NCI-H2107 treated with DMSO at 0.1 percent for 48 hours (cell line): ENCODE results near the gene ILKAP.

Source experiments
- DNase-seq: peaks from one replicate; lab custom pipeline; 2025; ENCODE audit not compliant: unreplicated experiment; lab: John Stamatoyannopoulos, UW

The ILKAP gene

DNA sequence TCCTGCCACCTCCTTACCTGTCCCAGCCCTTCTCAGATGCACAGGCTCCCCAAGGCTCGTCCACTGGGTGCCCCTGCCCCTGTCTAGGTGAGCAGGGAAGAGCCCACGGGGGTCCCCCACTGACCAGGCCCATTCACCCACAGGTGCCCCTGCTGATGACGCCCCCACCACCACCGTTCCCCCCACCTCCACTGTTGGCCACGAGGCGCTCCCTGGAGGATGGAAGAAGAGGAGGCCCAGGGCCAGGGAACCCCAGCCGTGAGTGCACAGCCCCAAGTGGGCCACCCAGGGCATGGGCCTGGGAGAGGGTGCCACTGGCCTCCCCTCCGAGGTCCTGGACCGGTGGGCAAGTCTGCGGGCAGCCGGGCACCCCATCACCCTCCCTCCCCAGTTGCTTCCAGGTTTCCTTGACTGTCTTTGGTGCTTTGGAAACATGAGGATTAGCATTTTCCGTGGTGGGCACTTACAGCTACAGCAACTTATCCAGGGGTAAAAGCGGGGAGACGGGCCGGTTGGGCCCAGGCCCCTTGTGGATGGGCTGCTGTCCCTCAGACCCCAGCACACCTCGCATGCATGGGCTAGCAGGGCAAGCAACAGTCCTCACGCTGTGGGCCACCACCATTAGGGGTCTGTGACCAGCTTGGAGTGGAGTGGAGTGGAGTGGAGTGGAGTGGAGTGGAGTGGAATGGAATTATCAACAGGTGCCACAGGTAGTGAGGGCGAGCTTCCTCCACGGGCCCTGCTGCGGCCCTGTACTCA is 78.2 kb downstream of the ILKAP start:
- DNase-seq: no peak

DNA sequence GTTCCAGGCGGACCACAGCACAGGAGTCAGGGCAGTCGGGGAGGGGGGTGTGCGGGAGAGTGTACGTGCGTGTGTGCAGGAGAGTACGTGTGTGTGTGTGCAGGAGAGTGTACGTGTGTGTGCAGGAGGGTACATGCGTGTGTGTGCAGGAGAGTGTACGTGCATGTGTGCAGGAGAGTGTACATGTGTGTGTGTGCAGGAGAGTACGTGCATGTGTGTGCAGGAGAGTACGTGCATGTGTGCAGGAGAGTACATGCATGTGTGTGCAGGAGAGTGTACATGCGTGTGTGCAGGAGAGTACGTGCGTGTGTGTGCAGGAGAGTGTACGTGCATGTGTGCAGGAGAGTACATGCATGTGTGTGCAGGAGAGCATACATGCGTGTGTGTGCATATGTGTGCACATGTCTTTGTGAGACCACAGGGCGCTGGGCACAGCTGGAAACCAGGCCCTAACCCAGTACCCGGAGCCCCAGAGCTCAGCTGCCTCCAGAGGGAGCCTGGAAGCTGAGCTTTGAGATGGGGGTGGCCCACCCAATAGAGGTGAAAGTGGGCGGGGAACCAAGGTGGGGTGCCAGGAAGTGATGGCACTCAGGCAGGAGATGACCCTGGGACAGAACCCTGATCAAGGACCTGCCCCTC is 78.9 kb downstream of the ILKAP start:
- DNase-seq: no peak

DNA sequence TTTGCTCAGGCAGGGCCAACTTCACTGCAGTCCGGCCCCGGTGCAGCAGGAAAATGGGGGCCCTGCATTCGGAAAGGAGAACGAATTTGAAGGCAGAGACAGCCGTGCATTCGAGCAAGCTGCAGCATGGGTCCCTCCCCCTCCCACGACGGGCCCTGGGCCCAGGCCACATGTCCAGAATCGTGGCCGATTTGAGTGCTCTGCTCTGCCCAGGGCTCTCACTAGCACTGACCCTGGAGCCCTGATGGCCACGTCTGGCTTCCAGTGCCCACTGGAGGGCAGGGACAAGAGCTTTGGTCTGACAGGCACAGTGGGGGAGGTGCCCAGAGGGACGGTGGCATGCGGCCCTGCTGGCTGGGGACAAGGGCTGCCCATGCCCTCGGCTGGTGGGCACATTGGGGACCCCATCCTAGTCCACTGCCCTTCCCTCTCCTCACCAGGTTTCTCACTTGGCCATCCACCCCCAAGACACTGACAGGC is 79.5 kb downstream of the ILKAP start:
- DNase-seq: no peak

GRCh38 chr2:238123218-238123971 is 80.1 kb downstream of the ILKAP start:
- no peak for DNase-seq

- DNase-seq: no peak
Measured at GRCh38 chr2:238122287-238123217, 80.9 kb downstream of the ILKAP start.

DNA sequence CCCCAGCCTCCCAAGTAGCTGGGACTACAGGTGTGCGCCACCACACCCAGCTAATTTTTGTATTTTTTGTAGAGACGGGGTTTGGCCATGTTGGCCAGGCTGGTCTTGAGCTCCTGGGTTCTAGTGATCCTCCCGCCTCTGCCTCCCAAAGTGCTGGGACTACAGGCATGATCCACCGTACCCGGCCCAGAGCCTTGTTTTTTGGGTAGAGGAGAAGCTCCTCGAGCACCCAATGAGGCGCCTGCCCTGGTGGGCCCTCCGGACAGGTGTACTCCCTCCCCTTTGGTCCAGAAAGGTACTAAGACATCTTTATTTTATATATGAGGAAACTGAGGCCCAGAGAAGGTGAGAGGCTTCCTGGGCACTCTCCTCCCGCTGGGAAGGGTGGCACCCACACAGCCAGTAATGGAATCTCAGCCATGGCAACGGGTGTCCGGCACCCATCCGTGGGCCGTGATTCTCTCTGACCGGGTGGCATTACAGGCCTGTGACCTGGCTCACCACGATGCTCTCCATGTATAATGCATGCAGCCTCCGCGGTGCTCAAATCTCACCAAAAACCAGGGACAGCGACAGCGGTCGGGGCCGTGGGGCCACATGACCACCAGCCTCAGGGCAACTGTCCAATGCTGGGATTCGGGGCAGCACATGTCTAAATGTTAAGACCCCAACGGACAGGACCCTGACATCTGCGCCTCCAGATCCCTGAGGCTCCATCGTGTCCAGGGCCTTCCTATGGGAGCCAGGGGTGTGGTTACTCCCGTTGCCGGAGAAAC is 81.8 kb downstream of the ILKAP start:
- no peak for DNase-seq

DNA sequence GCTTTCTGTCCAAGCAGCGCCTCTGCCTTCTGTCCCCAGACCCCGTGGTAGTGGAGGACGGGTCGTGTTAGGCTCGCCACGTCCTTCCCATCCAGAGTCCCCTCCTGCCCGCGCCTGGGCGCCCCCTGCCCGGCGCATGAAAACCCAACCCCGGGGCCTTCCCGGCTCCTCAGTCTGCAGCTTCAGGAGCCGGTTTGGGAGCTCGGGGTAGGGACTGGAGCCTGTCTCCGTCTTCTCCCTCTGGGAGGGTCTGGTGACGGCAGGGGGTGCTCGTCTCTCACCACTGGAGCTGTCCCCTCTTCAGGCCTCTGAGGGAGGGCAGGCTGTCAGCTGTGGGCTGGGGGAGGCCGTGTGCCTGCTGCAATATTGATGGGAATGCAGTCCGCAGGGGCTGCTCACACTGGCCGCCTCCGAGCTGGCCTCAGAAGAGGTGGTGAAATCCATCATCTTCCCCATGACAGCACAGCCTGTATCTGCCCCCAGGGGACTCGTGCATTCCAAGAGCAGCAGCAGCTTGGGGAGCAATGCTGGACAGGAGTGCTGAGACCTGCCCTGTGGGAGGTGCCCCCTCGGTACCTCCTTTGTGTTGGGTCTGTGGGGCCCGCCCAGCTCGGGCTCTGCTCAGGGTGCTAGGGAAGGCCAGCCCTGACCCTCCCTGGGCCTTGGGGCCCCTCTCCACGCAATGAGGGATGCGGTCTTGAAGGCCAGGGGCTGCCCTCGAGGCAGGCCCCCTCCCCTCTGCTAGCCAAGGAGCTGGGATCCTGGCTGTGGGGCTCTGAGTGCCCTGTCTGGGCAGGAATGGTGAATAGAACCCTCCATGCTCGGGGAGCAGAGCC is 82.8 kb downstream of the ILKAP start:
- no peak for DNase-seq
